ENCODE results near the gene C1QA. TPM values are rescaled to one million over a fixed set of nuclear protein-coding genes. Genes with fewer than 3 reads are reported as not detected.
A peak's percentile ranks its signal among the peaks of the same experiment; 100 is the strongest.

The C1QA gene, protein sequence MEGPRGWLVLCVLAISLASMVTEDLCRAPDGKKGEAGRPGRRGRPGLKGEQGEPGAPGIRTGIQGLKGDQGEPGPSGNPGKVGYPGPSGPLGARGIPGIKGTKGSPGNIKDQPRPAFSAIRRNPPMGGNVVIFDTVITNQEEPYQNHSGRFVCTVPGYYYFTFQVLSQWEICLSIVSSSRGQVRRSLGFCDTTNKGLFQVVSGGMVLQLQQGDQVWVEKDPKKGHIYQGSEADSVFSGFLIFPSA
- total RNA-seq (2016; rRNA removed; fragmentation: Illumina TruSeq; extraction: Trizol) (not detected in 2 replicates), polyA plus RNA-seq (2011; rRNA removed) (not detected in 2 replicates), polyA minus RNA-seq (2011; rRNA and poly(A)+ RNA removed; ENCODE audit: low replicate concordance) (not detected in 2 replicates), Bru-seq, nascent RNA (not detected), BruChase-seq, experiment 1, labeled RNA remaining after a 6-hour chase (not detected), BruChase-seq, experiment 2, labeled RNA remaining after a 2-hour chase (not detected)
- total RNA-seq (2016; cell fraction: cytosol; rRNA removed; fragmentation: Illumina TruSeq; extraction: Trizol; ENCODE audit: low read depth): not detected in 2 replicates
- total RNA-seq (2016; cell fraction: insoluble cytoplasmic fraction; rRNA removed; fragmentation: Illumina TruSeq; extraction: Trizol): not detected in 2 replicates
- not detected in 2 replicates for total RNA-seq (2016; cell fraction: membrane; rRNA removed; fragmentation: Illumina TruSeq; extraction: Trizol)
- total RNA-seq (2016; cell fraction: nucleus; rRNA removed; fragmentation: Illumina TruSeq; extraction: Trizol): not detected in 2 replicates
- polyA plus RNA-seq (2011; cell fraction: cytosol; rRNA removed): not detected in 2 replicates
- not detected in 2 replicates for polyA plus RNA-seq (2011; cell fraction: nucleus; rRNA removed)
- not detected in 2 replicates for polyA plus RNA-seq (2012)
- not detected in 2 replicates for polyA plus RNA-seq (2016; cell fraction: cytosol; fragmentation: Illumina TruSeq; extraction: Trizol; ENCODE audit: low read depth)
- not detected in 2 replicates for polyA plus RNA-seq (2016; cell fraction: insoluble cytoplasmic fraction; fragmentation: Illumina TruSeq; extraction: Trizol; ENCODE audit: low read depth)
- polyA plus RNA-seq (2016; cell fraction: membrane; fragmentation: Illumina TruSeq; extraction: Trizol; ENCODE audit: low read depth): not detected in 2 replicates
- polyA plus RNA-seq (2016; cell fraction: nucleus; fragmentation: Illumina TruSeq; extraction: Trizol; ENCODE audit: insufficient read depth, low read depth): not detected in 2 replicates
- not detected in 2 replicates for polyA minus RNA-seq (2011; cell fraction: cytosol; rRNA and poly(A)+ RNA removed)
- polyA minus RNA-seq (2011; cell fraction: nucleus; rRNA and poly(A)+ RNA removed): not detected in 2 replicates
- long read RNA-seq, experiment 1: 0 reads
- long read RNA-seq, experiment 2: 0 reads

DNA sequence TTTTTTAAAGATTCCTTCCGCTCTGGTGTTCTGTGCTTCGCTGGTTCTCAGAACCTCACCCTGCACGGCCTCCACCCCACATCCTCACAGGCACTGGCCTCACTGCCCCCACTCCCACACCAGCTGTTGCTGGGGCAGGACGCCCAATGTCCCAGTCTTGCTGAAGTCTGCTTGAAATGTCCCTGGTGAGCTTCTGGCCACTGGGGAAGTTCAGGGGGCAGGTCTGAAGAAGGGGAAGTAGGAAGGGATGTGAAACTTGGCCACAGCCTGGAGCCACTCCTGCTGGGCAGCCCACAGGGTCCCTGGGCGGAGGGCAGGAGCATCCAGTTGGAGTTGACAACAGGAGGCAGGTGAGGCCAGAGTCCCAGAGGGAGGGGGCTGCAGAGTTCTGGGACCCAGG, at the start of gene C1QA:
C1QA (plus strand) TSS at position 276 of the 400 bp plus-strand sequence. CDS start 989 bp downstream, outside the sequence.
- intact Hi-C loops (cut with micrococcal nuclease; ENCODE audit: unreplicated experiment): no loop called here
- H3K4me1 ChIP-seq (ENCODE audit: insufficient read depth, low read length): no peaks in the 10 kb centered on the region
- in situ Hi-C loops (cut with HindIII; ENCODE audit: extremely low pct_ligation_motif_present, low pct_unique_long_range_greater_than_20kb): no loop called here
- ChIA-PET CTCF (ENCODE audit: low intra/inter-chr PET ratio, low total read pairs) (no interaction called here), POLR2A (no interaction called here)
- no peaks in the 10 kb centered on the region for H3K9me3 ChIP-seq (ENCODE audit: low read length)
- ATAC-seq (no peak), DNase-seq (ENCODE audit: low spot score) (no peak), FAIRE-seq (no peak)
- H3K27ac ChIP-seq (ENCODE audit: extremely low read length, insufficient read depth, low read length): no peak within 1 kb of the TSS
- BruUV-seq (replicated peaks): no TSS peak
- H4K20me1 ChIP-seq (ENCODE audit: insufficient read depth, low read length): no peaks in the 10 kb centered on the region
- peaks cover 0 to 37% of the 10 kb centered on the region in 2 experiments; a peak in 2 of 5 replicates for H3K27me3 ChIP-seq (ENCODE audit: control insufficient read depth in 1 of 2, insufficient read depth in 2 of 2, low read length in 2 of 2)
- no peak within 1 kb of the TSS for H3K4me2 ChIP-seq (ENCODE audit: low read depth, low read length)
- no peak within 1 kb of the TSS for H3K9ac ChIP-seq (ENCODE audit: insufficient read depth, low read depth, low read length)
- H3K79me2 ChIP-seq (ENCODE audit: insufficient read depth, low read length): no peaks in the 10 kb centered on the region
- no peak within 1 kb of the TSS for H3K4me3 ChIP-seq (replicated peaks in 1 of 3; ENCODE audit: insufficient read depth in 1 of 3, low read depth in 2 of 3, low read length in 3 of 3)
- H3K36me3 ChIP-seq (replicated peaks in 1 of 2; ENCODE audit: control insufficient read depth in 1 of 2, insufficient read depth in 2 of 2, low read length in 2 of 2): no peaks in the 10 kb centered on the region
- H2AFZ ChIP-seq (ENCODE audit: low read length): no peak within 1 kb of the TSS
- TF ChIP-seq, protein P1, sequence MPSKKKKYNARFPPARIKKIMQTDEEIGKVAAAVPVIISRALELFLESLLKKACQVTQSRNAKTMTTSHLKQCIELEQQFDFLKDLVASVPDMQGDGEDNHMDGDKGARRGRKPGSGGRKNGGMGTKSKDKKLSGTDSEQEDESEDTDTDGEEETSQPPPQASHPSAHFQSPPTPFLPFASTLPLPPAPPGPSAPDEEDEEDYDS (CRISPR knock-in tag; IDR thresholded peaks at IDR 0.05): no peak
- 7% methylated on average over 5 of the region's 5 CpGs for WGBS (ENCODE audit: low lambda C conversion rate)

DNA sequence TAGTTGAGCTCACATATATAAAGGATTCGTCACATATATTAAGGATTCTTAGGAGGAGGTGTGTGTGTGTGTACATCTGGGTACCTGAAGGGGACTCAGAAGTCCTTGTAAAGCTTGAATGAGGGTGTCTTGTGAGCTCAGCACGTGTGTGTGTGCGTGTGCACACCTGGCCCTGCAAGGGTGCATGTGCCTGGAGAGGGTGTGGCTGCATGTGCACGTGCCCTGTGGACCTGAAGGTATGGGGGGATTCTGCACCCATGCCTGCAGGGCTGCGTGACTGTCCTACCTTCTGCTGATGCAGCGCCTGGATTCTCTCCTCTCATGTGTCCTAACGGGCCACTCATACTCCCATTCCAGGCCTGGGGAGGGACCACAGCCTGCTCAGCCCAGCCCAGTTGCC, 49.2 kb upstream of the C1QA start:
- CTCF ChIA-PET (ENCODE audit: low intra/inter-chr PET ratio, low total read pairs): no interaction called here
- Histone ChIP-seq H3K27me3 (ENCODE audit: control insufficient read depth in 1 of 2, insufficient read depth in 2 of 2, low read length in 2 of 2) (peaks cover 12 to 71% of the 10 kb centered on the region in 2 experiments; a peak in 4 of 5 replicates), H3K79me2 (ENCODE audit: insufficient read depth, low read length) (no peaks in the 10 kb centered on the region), H4K20me1 (ENCODE audit: insufficient read depth, low read length) (no peaks in the 10 kb centered on the region), H3K9ac (ENCODE audit: insufficient read depth, low read depth, low read length) (no peak overlapping the region), H3K4me1 (ENCODE audit: insufficient read depth, low read length) (no peaks in the 10 kb centered on the region), H3K36me3 (replicated peaks in 1 of 2; ENCODE audit: control insufficient read depth in 1 of 2, insufficient read depth in 2 of 2, low read length in 2 of 2) (no peaks in the 10 kb centered on the region), H3K27ac (ENCODE audit: extremely low read length, insufficient read depth, low read length) (no peak overlapping the region), H3K9me3 (ENCODE audit: low read length) (no peaks in the 10 kb centered on the region), H3K4me3 (replicated peaks in 1 of 3; ENCODE audit: insufficient read depth in 1 of 3, low read depth in 2 of 3, low read length in 3 of 3) (no peak overlapping the region), H3K4me2 (ENCODE audit: low read depth, low read length) (no peak overlapping the region), H2AFZ (ENCODE audit: low read length) (no peak overlapping the region)
- BruUV-seq (replicated peaks): no TSS peak
- in situ Hi-C loops (cut with HindIII; ENCODE audit: extremely low pct_ligation_motif_present, low pct_unique_long_range_greater_than_20kb) (no loop called here), intact Hi-C loops (cut with micrococcal nuclease; ENCODE audit: unreplicated experiment) (no loop called here)
- no peak for FAIRE-seq
- ATAC-seq: no peak
- 0% methylated on average over 1 of the region's 7 CpGs for WGBS (ENCODE audit: low lambda C conversion rate)
- POLR2A ChIA-PET: no interaction called here
- no peak for DNase-seq (ENCODE audit: low spot score)
- TF ChIP-seq HIVEP1 (CRISPR knock-in tag; IDR thresholded peaks at IDR 0.05): no peak
- TF ChIP-seq, protein P2, sequence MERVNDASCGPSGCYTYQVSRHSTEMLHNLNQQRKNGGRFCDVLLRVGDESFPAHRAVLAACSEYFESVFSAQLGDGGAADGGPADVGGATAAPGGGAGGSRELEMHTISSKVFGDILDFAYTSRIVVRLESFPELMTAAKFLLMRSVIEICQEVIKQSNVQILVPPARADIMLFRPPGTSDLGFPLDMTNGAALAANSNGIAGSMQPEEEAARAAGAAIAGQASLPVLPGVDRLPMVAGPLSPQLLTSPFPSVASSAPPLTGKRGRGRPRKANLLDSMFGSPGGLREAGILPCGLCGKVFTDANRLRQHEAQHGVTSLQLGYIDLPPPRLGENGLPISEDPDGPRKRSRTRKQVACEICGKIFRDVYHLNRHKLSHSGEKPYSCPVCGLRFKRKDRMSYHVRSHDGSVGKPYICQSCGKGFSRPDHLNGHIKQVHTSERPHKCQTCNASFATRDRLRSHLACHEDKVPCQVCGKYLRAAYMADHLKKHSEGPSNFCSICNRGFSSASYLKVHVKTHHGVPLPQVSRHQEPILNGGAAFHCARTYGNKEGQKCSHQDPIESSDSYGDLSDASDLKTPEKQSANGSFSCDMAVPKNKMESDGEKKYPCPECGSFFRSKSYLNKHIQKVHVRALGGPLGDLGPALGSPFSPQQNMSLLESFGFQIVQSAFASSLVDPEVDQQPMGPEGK (CRISPR knock-in tag; IDR thresholded peaks at IDR 0.05): no peak
- TF ChIP-seq MBNL3 (CRISPR knock-in tag; conservative IDR thresholded peaks at IDR 0.05): no peak
- TF ChIP-seq ZNF225 (CRISPR knock-in tag; IDR thresholded peaks at IDR 0.05): no peak
- TF ChIP-seq, protein P3, sequence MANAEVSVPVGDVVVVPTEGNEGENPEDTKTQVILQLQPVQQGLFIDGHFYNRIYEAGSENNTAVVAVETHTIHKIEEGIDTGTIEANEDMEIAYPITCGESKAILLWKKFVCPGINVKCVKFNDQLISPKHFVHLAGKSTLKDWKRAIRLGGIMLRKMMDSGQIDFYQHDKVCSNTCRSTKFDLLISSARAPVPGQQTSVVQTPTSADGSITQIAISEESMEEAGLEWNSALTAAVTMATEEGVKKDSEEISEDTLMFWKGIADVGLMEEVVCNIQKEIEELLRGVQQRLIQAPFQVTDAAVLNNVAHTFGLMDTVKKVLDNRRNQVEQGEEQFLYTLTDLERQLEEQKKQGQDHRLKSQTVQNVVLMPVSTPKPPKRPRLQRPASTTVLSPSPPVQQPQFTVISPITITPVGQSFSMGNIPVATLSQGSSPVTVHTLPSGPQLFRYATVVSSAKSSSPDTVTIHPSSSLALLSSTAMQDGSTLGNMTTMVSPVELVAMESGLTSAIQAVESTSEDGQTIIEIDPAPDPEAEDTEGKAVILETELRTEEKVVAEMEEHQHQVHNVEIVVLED (CRISPR knock-in tag; IDR thresholded peaks at IDR 0.05; ENCODE audit: borderline replicate concordance): no peak
- TF ChIP-seq CREB1 (IDR thresholded peaks at IDR 0.05): peak; percentile 62
- no peak for TF ChIP-seq CREB1 (CRISPR knock-in tag; IDR thresholded peaks at IDR 0.05)
- no peak for TF ChIP-seq FLYWCH1 (CRISPR knock-in tag; IDR thresholded peaks at IDR 0.05)
- TF ChIP-seq MLLT10 (CRISPR knock-in tag; IDR thresholded peaks at IDR 0.05): no peak

Measured in HepG2 (cell line).